Body of pancreas (tissue), 4 donors: ENCODE results near the gene TBC1D16.

ENCODE experiments used
- POLR2A ChIP-seq, 3 donors: fragments of 450-650 bp; IDR thresholded peaks; one replicate each; pipeline ENCODE4 v1.6.1; 2016; ENCODE audit warnings: antibody characterized with exemption in 3 of 3, mild to moderate bottlenecking in 2 of 3
- TF ChIP-seq, protein P1 (sequence below), 7 experiments: fragments of 450-650 bp in 4 of 7; fragments of 200-600 bp in 3 of 7; sonication (generic) in 3 of 7; IDR thresholded peaks; one replicate each; pipeline ENCODE4 v1.5.1; 2016 to 2019; ENCODE audit warnings: antibody characterized with exemption in 7 of 7

GRCh38 chr17:79952265-79952877 is 83.3 kb downstream of the TBC1D16 start:
- TF ChIP-seq, protein P1, sequence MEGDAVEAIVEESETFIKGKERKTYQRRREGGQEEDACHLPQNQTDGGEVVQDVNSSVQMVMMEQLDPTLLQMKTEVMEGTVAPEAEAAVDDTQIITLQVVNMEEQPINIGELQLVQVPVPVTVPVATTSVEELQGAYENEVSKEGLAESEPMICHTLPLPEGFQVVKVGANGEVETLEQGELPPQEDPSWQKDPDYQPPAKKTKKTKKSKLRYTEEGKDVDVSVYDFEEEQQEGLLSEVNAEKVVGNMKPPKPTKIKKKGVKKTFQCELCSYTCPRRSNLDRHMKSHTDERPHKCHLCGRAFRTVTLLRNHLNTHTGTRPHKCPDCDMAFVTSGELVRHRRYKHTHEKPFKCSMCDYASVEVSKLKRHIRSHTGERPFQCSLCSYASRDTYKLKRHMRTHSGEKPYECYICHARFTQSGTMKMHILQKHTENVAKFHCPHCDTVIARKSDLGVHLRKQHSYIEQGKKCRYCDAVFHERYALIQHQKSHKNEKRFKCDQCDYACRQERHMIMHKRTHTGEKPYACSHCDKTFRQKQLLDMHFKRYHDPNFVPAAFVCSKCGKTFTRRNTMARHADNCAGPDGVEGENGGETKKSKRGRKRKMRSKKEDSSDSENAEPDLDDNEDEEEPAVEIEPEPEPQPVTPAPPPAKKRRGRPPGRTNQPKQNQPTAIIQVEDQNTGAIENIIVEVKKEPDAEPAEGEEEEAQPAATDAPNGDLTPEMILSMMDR (IDR thresholded peaks at IDR 0.05): no peak
- TF ChIP-seq POLR2A (IDR thresholded peaks at IDR 0.05): no peak
